Progenitor cell of endocrine pancreas (in vitro differentiated cells): Measurements from ENCODE around the gene PSMA6. TPM values are rescaled to one million over a fixed set of nuclear protein-coding genes. Genes with fewer than 3 reads are reported as not detected.
"Not testable (repeated sequence)": the region's sequence is repeated elsewhere in the genome, so short reads cannot be mapped to it uniquely, and the experiment has no call there.

Experiments
- DNase-seq: peaks from one replicate; pipeline ENCODE4 v3.0.0; 2021; ENCODE audit warnings: low spot score; ENCODE audit not compliant: unreplicated experiment
- H3K27ac Mint-ChIP-seq: 2 replicates; pipeline ENCODE4 v1.8.0; 2021; ENCODE audit warnings: mild to moderate bottlenecking, moderate library complexity, mixed read lengths
- H3K27me3 Mint-ChIP-seq: 2 replicates; pipeline ENCODE4 v1.8.0; 2021; ENCODE audit warnings: mixed read lengths
- H3K36me3 Mint-ChIP-seq: 2 replicates; pipeline ENCODE4 v1.8.0; 2022; ENCODE audit warnings: mixed read lengths; ENCODE audit not compliant: insufficient read depth
- H3K4me1 Mint-ChIP-seq: 2 replicates; pipeline ENCODE4 v1.8.0; 2021; ENCODE audit warnings: low read depth, mixed read lengths
- H3K4me3 Mint-ChIP-seq: 2 replicates; pipeline ENCODE4 v1.8.0; 2021; ENCODE audit warnings: low read depth, mild to moderate bottlenecking, moderate library complexity, mixed read lengths
- H3K9me3 Mint-ChIP-seq: 2 replicates; pipeline ENCODE4 v1.8.0; 2021; ENCODE audit warnings: low read depth, mixed read lengths
- CTCF ChIP-seq: fragments of 200-600 bp; sonication (generic); IDR thresholded peaks from one replicate; pipeline ENCODE4 v1.5.0; 2021; ENCODE audit warnings: antibody characterized with exemption, mild to moderate bottlenecking; ENCODE audit not compliant: unreplicated experiment
- total RNA-seq: library from RNA; stranded (reverse); gene quantifications from 2 replicates; pipeline ENCODE4 v1.2.1, GENCODE V29; 2021

PSMA6 gene
- total RNA-seq, 1 donor from 2014 or later: 175 TPM

- H3K27me3 Mint-ChIP-seq: no peaks in the 10 kb centered on the region
- H3K27ac Mint-ChIP-seq: peak overlapping the region; percentile 81
- no peaks in the 10 kb centered on the region for H3K36me3 Mint-ChIP-seq
- TF ChIP-seq CTCF: no peak
- no peak for DNase-seq
- H3K9me3 Mint-ChIP-seq: no peaks in the 10 kb centered on the region
- H3K4me3 Mint-ChIP-seq: no peak overlapping the region
- peaks cover 31% of the 10 kb centered on the region for H3K4me1 Mint-ChIP-seq
Observed at GRCh38 chr14:35333264-35333730, 41.1 kb downstream of the PSMA6 start.

- no peak for DNase-seq
Observed at GRCh38 chr14:35333797-35334743, 41.9 kb downstream of the PSMA6 start.

GRCh38 chr14:35335388-35336092 lies 43.4 kb downstream of the PSMA6 start:
- peaks cover 31% of the 10 kb centered on the region for H3K4me1 Mint-ChIP-seq
- TF ChIP-seq CTCF: no peak
- no peak for DNase-seq
- no peak overlapping the region for H3K27ac Mint-ChIP-seq
- no peaks in the 10 kb centered on the region for H3K36me3 Mint-ChIP-seq
- no peaks in the 10 kb centered on the region for H3K27me3 Mint-ChIP-seq
- H3K4me3 Mint-ChIP-seq: no peak overlapping the region
- H3K9me3 Mint-ChIP-seq: no peaks in the 10 kb centered on the region

More at GRCh38 chr14:35333797-35334743, 41.9 kb downstream of the PSMA6 start:
- Mint-ChIP-seq H3K27me3 (no peaks in the 10 kb centered on the region), H3K4me3 (no peak overlapping the region), H3K27ac (peak overlapping the region; percentile 81), H3K36me3 (no peaks in the 10 kb centered on the region), H3K9me3 (no peaks in the 10 kb centered on the region), H3K4me1 (peaks cover 31% of the 10 kb centered on the region)
- no peak for TF ChIP-seq CTCF

GRCh38 chr14:35336171-35336493 lies 44.0 kb downstream of the PSMA6 start:
- H3K4me1 Mint-ChIP-seq: peaks cover 31% of the 10 kb centered on the region
- H3K27ac Mint-ChIP-seq: peak overlapping the region; percentile 86
- not testable (repeated sequence) for H3K27me3 Mint-ChIP-seq, H3K36me3 Mint-ChIP-seq, H3K9me3 Mint-ChIP-seq, DNase-seq, H3K4me3 Mint-ChIP-seq

GRCh38 chr14:35336494-35337268 lies 44.5 kb downstream of the PSMA6 start:
- Mint-ChIP-seq H3K4me3 (no peak overlapping the region), H3K9me3 (no peaks in the 10 kb centered on the region), H3K4me1 (peaks cover 28% of the 10 kb centered on the region), H3K27me3 (no peaks in the 10 kb centered on the region), H3K36me3 (no peaks in the 10 kb centered on the region), H3K27ac (peak overlapping the region; percentile 86)
- TF ChIP-seq CTCF: no peak
- no peak for DNase-seq
